Measurements from ENCODE around the gene AIM2. TPM values are rescaled to one million over a fixed set of nuclear protein-coding genes. Genes with fewer than 3 reads are reported as not detected.
"Not testable (repeated sequence)": the region's sequence is repeated elsewhere in the genome, so short reads cannot be mapped to it uniquely, and the experiment has no call there.

The AIM2 gene
- total RNA-seq, 4 donors from 2014 or later: 0.27 to 3.2 (median 1.1) TPM

DNA sequence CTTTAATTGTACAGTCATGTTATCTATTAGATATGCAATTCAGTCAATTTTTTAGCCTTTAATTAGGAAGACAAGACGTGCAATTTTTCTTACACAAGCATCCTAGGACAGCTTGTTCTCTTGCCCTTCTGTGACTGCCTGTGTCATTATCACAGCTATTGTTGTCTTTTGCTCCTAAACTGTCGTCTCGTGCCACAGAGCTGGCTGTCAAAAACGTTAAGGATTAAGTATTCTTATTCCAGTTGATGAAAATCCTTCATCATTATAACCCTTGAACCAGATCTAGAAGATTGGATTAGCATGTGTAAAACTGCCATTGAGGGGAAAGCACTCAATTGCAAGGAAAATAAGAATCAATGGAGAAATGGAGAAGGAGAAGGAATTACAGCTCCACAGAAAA, 43.8 kb upstream of the AIM2 start:
- Histone ChIP-seq H3K4me1 (peaks cover 0 to 24% (median 10%) of the 10 kb centered on the region in 3 donors), H3K36me3 (no peaks in the 10 kb centered on the region), H3K4me3 (no peak overlapping the region), H3K27me3 (no peaks in the 10 kb centered on the region), H3K9me3 (no peaks in the 10 kb centered on the region), H3K27ac (peak overlapping the region in 1 of 4 donors; percentile 2)
- WGBS, 2 donors: 44 to 47% methylated on average over 4 of the region's 4 CpGs
- no peak for DNase-seq
- TF ChIP-seq, protein P1, sequence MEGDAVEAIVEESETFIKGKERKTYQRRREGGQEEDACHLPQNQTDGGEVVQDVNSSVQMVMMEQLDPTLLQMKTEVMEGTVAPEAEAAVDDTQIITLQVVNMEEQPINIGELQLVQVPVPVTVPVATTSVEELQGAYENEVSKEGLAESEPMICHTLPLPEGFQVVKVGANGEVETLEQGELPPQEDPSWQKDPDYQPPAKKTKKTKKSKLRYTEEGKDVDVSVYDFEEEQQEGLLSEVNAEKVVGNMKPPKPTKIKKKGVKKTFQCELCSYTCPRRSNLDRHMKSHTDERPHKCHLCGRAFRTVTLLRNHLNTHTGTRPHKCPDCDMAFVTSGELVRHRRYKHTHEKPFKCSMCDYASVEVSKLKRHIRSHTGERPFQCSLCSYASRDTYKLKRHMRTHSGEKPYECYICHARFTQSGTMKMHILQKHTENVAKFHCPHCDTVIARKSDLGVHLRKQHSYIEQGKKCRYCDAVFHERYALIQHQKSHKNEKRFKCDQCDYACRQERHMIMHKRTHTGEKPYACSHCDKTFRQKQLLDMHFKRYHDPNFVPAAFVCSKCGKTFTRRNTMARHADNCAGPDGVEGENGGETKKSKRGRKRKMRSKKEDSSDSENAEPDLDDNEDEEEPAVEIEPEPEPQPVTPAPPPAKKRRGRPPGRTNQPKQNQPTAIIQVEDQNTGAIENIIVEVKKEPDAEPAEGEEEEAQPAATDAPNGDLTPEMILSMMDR (IDR thresholded peaks at IDR 0.05): no peak
- no peak for TF ChIP-seq POLR2A (IDR thresholded peaks at IDR 0.05)
- intact Hi-C loops (cut with DNase I): no loop called here

DNA sequence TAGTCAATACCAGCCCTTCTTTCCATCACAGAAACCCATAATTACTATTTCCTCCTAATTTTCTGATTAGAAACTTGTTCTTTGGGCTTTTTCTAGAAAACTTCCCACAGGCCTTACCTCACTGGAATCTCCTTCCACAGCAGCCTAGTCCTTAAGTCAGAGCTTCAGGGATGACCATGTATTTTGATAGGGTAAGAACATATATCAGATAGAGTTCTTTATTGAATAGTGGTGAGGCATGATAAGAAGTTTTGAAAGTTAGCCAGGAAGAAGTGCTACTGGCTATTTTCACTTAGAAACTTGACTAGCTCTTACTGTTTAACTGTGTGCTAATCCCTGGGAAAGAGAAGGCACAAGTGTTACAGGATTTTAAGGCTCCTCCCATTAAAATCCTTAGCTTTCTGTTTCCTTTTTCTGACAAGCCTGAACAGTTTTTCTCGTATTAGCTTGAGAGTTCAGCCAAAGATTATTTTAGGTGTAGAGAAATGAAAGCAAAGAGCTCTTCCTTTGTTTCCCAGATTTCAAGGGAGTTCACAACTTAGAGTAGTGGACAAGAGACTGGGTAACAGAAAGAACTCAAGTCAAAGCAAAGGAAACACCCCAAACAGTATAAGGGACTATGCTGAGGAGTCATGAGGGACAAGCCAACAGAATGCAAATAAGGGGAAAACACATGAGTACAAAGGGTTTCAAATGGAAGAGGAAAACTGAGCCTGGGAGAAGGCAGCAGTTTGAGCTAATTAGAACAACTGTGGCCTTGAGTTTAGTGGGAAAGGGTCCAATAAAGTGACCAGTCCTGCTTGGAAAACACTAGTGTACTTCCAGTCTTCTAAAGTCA, 37.2 kb upstream of the AIM2 start:
- 0 to 20% methylated on average over 1 of the region's 1 CpG for WGBS, 2 donors
- no peak for DNase-seq

DNA sequence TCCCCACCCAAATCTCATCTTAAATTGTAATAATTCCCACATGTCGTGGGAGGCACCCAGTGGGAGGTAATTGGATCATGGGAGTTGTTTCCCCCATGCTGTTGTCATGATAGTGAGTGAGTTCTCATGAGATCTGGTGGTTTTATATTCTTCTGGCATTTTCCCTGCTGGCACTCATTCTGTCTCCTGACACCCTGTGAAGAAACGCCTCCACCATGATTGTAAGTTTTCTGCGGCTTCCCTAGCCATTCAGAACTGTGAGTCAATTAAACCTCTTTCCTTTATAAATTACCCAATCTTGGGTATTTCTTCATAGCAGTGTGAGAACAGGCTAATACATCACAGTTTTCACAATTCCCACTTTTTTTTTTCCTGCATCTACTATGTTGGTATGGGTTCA, 26.5 kb upstream of the AIM2 start:
- intact Hi-C loops (cut with DNase I); H3K9me3 ChIP-seq; DNase-seq; H3K4me1 ChIP-seq; H3K36me3 ChIP-seq; H3K27ac ChIP-seq; H3K4me3 ChIP-seq: not testable (repeated sequence)
- WGBS, 2 donors: 69 to 75% methylated on average over 3 of the region's 3 CpGs
- H3K27me3 ChIP-seq: peaks cover 0 to 10% (median 0%) of the 10 kb centered on the region in 4 donors

More for the DNA sequence above, 37.2 kb upstream of the AIM2 start:
- TF ChIP-seq, protein P1 (IDR thresholded peaks at IDR 0.05): no peak
- TF ChIP-seq POLR2A (IDR thresholded peaks at IDR 0.05): no peak
- peaks cover 4 to 27% (median 6%) of the 10 kb centered on the region in 3 donors for H3K4me1 ChIP-seq
- peak overlapping the region; percentile 58 to 82 (median 79) for H3K27ac ChIP-seq
- intact Hi-C loops (cut with DNase I): no loop called here
- H3K36me3 ChIP-seq: no peaks in the 10 kb centered on the region
- no peaks in the 10 kb centered on the region for H3K9me3 ChIP-seq
- H3K4me3 ChIP-seq: peak overlapping the region in 1 of 4 donors; percentile 16
- no peaks in the 10 kb centered on the region for H3K27me3 ChIP-seq

DNA sequence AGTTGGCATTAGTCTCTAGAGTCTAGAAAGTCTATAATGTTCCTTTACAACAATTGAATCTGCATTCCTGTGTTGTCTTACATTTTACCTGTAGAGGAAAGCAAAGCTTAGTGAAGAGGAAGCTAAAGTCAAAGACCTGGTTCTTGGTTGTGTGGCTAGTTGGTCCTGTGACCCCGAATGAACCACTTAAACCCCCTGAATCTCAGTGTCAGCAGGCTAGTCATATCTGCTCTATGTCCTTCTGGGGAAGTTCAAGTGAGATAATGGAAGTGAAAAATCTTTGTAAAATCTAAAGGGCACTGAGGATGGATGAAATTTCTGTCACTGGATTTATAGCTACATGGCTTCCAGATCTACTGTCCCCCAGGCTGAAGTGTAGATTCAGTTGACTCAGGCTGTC, 24.0 kb upstream of the AIM2 start:
- peaks cover 0 to 3% (median 0%) of the 10 kb centered on the region in 3 donors for H3K4me1 ChIP-seq
- DNase-seq: no peak
- no peaks in the 10 kb centered on the region for H3K36me3 ChIP-seq
- intact Hi-C loops (cut with DNase I): no loop called here
- H3K4me3 ChIP-seq: no peak overlapping the region
- no peak overlapping the region for H3K27ac ChIP-seq
- peaks cover 0 to 4% (median 0%) of the 10 kb centered on the region in 4 donors for H3K27me3 ChIP-seq
- H3K9me3 ChIP-seq: no peaks in the 10 kb centered on the region
- WGBS, 2 donors: 73 to 91% methylated on average over 1 of the region's 1 CpG
- TF ChIP-seq, protein P1 (IDR thresholded peaks at IDR 0.05): no peak
- no peak for TF ChIP-seq POLR2A (IDR thresholded peaks at IDR 0.05)

DNA sequence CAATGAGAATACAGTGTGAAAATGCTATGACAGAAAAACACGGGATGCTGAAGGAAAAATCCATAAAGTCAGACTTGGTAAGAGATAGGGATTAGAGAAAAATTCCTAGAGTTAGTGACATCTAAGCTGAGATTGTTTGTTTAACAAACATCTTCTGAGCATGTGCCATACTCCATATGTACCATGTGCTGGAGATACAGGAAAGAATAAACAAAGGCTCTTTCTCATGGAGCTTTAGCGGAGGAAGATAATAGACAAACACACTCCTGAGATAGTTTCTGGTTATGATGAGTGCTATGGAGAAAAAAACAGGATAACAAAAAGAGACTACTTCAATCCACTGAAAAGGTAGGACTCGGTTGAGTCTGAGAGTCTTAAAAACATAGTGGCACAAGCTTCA, 22.0 kb upstream of the AIM2 start:
- Histone ChIP-seq H3K27ac (no peak overlapping the region), H3K36me3 (no peaks in the 10 kb centered on the region), H3K4me3 (no peak overlapping the region), H3K9me3 (no peaks in the 10 kb centered on the region), H3K27me3 (no peaks in the 10 kb centered on the region), H3K4me1 (peaks cover 0 to 3% (median 0%) of the 10 kb centered on the region in 3 donors)
- whole genome bisulfite sequencing, 2 donors: 77 to 81% methylated on average over 3 of the region's 3 CpGs
- intact Hi-C loops (cut with DNase I): no loop called here
- TF ChIP-seq, protein P1 (IDR thresholded peaks at IDR 0.05): no peak
- TF ChIP-seq POLR2A (IDR thresholded peaks at IDR 0.05): no peak
- DNase-seq: no peak
